Activated CD8-positive, alpha-beta memory T cell treated with anti-CD3 and anti-CD28 coated beads for 24 hours (primary cell): Measurements from ENCODE around the gene PTCD2.

ENCODE experiments used
- DNase-seq: peaks from one replicate; pipeline ENCODE4 v3.0.0-alpha.2; 2020

The PTCD2 gene

GRCh38 chr5:72352616-72353015 is 32.4 kb downstream of the PTCD2 start:
- no peak for DNase-seq

- no peak for DNase-seq
These were observed 32.9 kb downstream of the PTCD2 start for GRCh38 chr5:72353046-72353445.

GRCh38 chr5:72355706-72356299 is 35.6 kb downstream of the PTCD2 start:
- DNase-seq = no peak

- DNase-seq = no peak
These were observed 36.2 kb downstream of the PTCD2 start for GRCh38 chr5:72356361-72356760.

GRCh38 chr5:72358925-72359324 is 38.8 kb downstream of the PTCD2 start:
- no peak for DNase-seq

- no peak for DNase-seq
These were observed 39.7 kb downstream of the PTCD2 start for GRCh38 chr5:72359886-72360285.

- DNase-seq = no peak
These were observed 43.1 kb downstream of the PTCD2 start for GRCh38 chr5:72363166-72363802.

GRCh38 chr5:72364171-72364570 is 44.0 kb downstream of the PTCD2 start:
- no peak for DNase-seq

GRCh38 chr5:72364951-72365350 is 44.8 kb downstream of the PTCD2 start:
- DNase-seq = no peak

- DNase-seq = no peak
These were observed 46.3 kb downstream of the PTCD2 start for GRCh38 chr5:72366324-72366976.

- no peak for DNase-seq
These were observed 48.1 kb downstream of the PTCD2 start for GRCh38 chr5:72368271-72368670.

- DNase-seq = no peak
These were observed 49.1 kb downstream of the PTCD2 start for GRCh38 chr5:72369301-72369700.

GRCh38 chr5:72369711-72370110 is 49.5 kb downstream of the PTCD2 start:
- DNase-seq = no peak

GRCh38 chr5:72372331-72372730 is 52.2 kb downstream of the PTCD2 start:
- no peak for DNase-seq

GRCh38 chr5:72372923-72373322 is 52.8 kb downstream of the PTCD2 start:
- DNase-seq = no peak

- no peak for DNase-seq
These were observed 54.7 kb downstream of the PTCD2 start for GRCh38 chr5:72374844-72375243.

GRCh38 chr5:72376381-72376780 is 56.2 kb downstream of the PTCD2 start:
- DNase-seq = no peak

GRCh38 chr5:72377910-72378638 is 57.9 kb downstream of the PTCD2 start:
- DNase-seq = no peak

GRCh38 chr5:72378639-72379289 is 58.6 kb downstream of the PTCD2 start:
- no peak for DNase-seq

- DNase-seq = no peak
These were observed 59.8 kb downstream of the PTCD2 start for GRCh38 chr5:72379936-72380335.

- no peak for DNase-seq
These were observed 60.5 kb downstream of the PTCD2 start for GRCh38 chr5:72380492-72381274.

- DNase-seq = no peak
These were observed 63.1 kb downstream of the PTCD2 start for GRCh38 chr5:72383280-72383679.
